ENCODE data around the gene ANG. TPM values are rescaled to one million over a fixed set of nuclear protein-coding genes. Genes with fewer than 3 reads are reported as not detected.

Gene ANG
- total and polyA plus RNA-seq, 9 of the 15 experiments (the other 6 are each of a cell fraction or from before 2014, with no cell fraction given): 0.21 to 0.73 (median 0.34) TPM; not detected in 4

GRCh38 chr14:20683891-20684661 lies 4.5 kb upstream of the ANG start, which contains the start of gene RNASE4 (continued):
- TF ChIP-seq VEZF1 (CRISPR knock-in tag; IDR thresholded peaks at IDR 0.05) (peak; percentile 38; the same call in 1 of the 2 replicates), ZBTB40 (IDR thresholded peaks at IDR 0.05) (peak; percentile 87), ZBTB40 (CRISPR knock-in tag; IDR thresholded peaks at IDR 0.05) (no peak), ZNF740 (CRISPR knock-in tag; IDR thresholded peaks at IDR 0.05) (no peak), ZNF740 (tag; IDR thresholded peaks at IDR 0.05) (no peak), RBFOX2 (IDR thresholded peaks at IDR 0.05; ENCODE audit: low read depth, low read length) (peak; percentile 59), FOXK2 (conservative IDR thresholded peaks at IDR 0.05 in 1 of 2, IDR thresholded peaks at IDR 0.05 in 1 of 2; ENCODE audit: low read depth in 2 of 2) (peak in 1 of 2 experiments; percentile 75; a peak in 2 of 4 replicates), ZBED1 (IDR thresholded peaks at IDR 0.05) (no peak), ZBTB2 (IDR thresholded peaks at IDR 0.05) (peak; percentile 13; the same call in 1 of the 2 replicates), EP400 (IDR thresholded peaks at IDR 0.05) (peak; percentile 49), FOSL1 (tag; conservative IDR thresholded peaks at IDR 0.05) (0 out of 2 replicates have a peak, but pooled peaks have one; percentile 4), BDP1 (IDR thresholded peaks at IDR 0.05; ENCODE audit: insufficient read depth, insufficient read length) (peak; percentile 65)
